Left ventricle myocardium inferior (tissue), 1 donor: Measurements from ENCODE around the gene C20orf96. TPM values are rescaled to one million over a fixed set of nuclear protein-coding genes. Genes with fewer than 3 reads are reported as not detected.
"Not testable (repeated sequence)": the region's sequence is repeated elsewhere in the genome, so short reads cannot be mapped to it uniquely, and the experiment has no call there.

Source experiments
- DNase-seq: peaks from one replicate; pipeline ENCODE4 v3.0.0-alpha.2; 2020
- H3K27ac ChIP-seq: fragments of 200-600 bp; replicated peaks from 2 replicates; pipeline ENCODE4 v1.8.0; 2021
- H3K27me3 ChIP-seq: fragments of 200-600 bp; 2 replicates; pipeline ENCODE4 v1.8.0; 2021; ENCODE audit warnings: low read depth
- H3K36me3 ChIP-seq: fragments of 200-600 bp; 2 replicates; pipeline ENCODE4 v1.8.0; 2021
- H3K4me1 ChIP-seq: fragments of 200-600 bp; 2 replicates; pipeline ENCODE4 v1.8.0; 2021
- H3K4me3 ChIP-seq: fragments of 200-600 bp; 2 replicates; pipeline ENCODE4 v1.8.0; 2021; ENCODE audit warnings: mild to moderate bottlenecking, moderate library complexity
- H3K9me3 ChIP-seq: fragments of 200-600 bp; replicated peaks from 2 replicates; pipeline ENCODE4 v1.8.0; 2021
- CTCF ChIP-seq: fragments of 200-600 bp; IDR thresholded peaks from 2 replicates; pipeline ENCODE4 v1.8.0; 2021; ENCODE audit warnings: antibody characterized with exemption, mild to moderate bottlenecking, borderline replicate concordance
- intact Hi-C: fragments of 100-400 bp; cut with micrococcal nuclease; formaldehyde crosslinking; loops from one replicate; pipeline ENCODE4 v1.11.0; 2022
- long read RNA-seq: library from polyadenylated mRNA; unstranded; transcript quantifications from one replicate; pipeline ENCODE4 v2.0.0, GENCODE V29; 2021
- total RNA-seq: library from RNA; stranded (reverse); fragmentation: NEBNext Ultra II Directional; extraction: Animal tissue kit (Norgen Biotek cat#: 25700); gene quantifications from one replicate; pipeline ENCODE4 v1.2.1, GENCODE V29; 2021
- donor health status: DM: no; HTN: yes; CAD: no; lungs with severe emphysema.

The C20orf96 gene
- 6.6 TPM for total RNA-seq
- long read RNA-seq, partial matches to known transcripts = 2 of 11 reads
- long read RNA-seq, other reads (novel, unspliced or antisense) = 7 of 11 reads

- peak; percentile 58 for TF ChIP-seq CTCF
- Histone ChIP-seq H3K27ac (peak within 1 kb of the TSS; percentile 84), H3K4me1 (peaks cover 21% of the 10 kb centered on the region), H3K4me3 (peak within 1 kb of the TSS; percentile 73), H3K9me3 (no peaks in the 10 kb centered on the region), H3K36me3 (no peaks in the 10 kb centered on the region), H3K27me3 (no peaks in the 10 kb centered on the region)
- DNase-seq = peak; percentile 93
- intact Hi-C loops = no loop called here
Measured at GRCh38 chr20:290084-290831, at the start of gene C20orf96. Gene C20orf96, minus strand, starts transcription at chr20:290750. Its CDS starts 140 bp downstream, at chr20:290610.

- H3K27me3 ChIP-seq, DNase-seq, H3K4me1 ChIP-seq, intact Hi-C loops, H3K27ac ChIP-seq, H3K36me3 ChIP-seq, H3K4me3 ChIP-seq, H3K9me3 ChIP-seq: not testable (repeated sequence)
Measured at GRCh38 chr20:336040-336439, 45.5 kb upstream of the C20orf96 start.

DNA sequence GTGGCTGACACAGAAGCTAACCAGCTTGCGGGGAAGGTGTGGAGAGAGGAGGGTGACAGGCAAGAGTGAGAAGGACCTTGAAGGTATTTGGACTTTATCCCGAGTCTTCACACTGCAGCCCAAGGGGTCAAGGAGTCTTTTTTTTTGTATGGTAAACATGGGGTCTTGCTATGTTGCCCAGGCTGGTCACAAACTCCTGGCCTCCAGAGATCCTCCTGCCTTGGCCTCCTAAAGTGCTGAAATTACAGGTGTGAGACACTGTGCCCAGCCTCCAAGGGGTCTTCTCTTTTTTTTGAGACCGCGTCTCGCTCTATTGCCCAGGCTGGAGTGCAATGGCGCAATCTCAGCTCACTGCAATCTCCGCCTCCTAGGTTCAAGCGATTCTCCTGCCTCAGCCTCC is 44.0 kb upstream of the C20orf96 start:
- intact Hi-C loops = no loop called here
- Histone ChIP-seq H3K4me1 (peaks cover 8% of the 10 kb centered on the region), H3K9me3 (no peaks in the 10 kb centered on the region), H3K27me3 (no peaks in the 10 kb centered on the region), H3K4me3 (no peak overlapping the region), H3K27ac (no peak overlapping the region), H3K36me3 (no peaks in the 10 kb centered on the region)
- TF ChIP-seq CTCF = no peak
- no peak for DNase-seq

DNA sequence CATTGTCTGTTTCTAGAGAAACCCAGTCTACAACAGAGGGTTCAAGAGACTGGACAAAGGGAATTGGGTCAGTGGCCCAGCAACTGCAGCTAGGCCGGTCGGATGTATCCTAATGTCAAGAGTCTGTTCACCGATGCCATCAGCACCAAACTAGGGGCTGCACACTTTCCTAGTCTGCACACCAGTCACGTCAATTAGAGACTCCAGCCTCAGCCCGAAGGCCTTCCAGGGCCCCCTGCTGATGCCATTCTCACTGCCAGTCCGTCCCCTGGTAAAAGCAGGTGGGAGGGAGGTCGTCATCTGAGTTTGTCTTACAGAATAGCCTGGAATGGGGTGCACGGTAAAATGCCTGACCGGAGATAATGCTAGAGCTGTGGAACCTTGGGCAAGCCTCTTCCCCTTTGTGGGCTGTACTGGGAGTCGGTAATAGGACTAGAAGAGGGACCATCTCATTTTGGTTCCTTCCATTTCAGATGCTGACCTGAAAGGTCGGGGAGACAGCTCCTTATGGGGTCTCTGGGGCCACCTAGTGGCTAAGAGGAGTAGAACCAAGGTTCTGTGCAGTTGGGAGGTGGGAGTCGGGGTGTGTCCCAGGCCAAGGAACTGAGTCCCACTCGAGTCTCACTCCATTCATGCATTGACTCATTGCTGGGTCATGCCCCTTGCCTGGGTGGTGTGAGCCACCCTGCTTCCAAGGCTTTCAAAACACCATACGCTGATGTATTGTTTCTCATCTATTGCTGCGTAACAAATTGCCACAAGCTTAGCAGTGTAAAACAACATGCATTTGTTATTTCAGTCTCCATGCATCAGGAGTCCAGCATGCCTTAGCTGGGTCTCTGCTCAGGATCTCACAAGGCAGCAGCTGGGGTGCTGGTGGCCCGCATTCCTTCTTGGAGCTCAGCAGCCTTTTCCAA is 39.9 kb upstream of the C20orf96 start:
- intact Hi-C loops = no loop called here
- no peaks in the 10 kb centered on the region for H3K9me3 ChIP-seq
- H3K27me3 ChIP-seq = no peaks in the 10 kb centered on the region
- no peak for DNase-seq
- H3K36me3 ChIP-seq = no peaks in the 10 kb centered on the region
- H3K4me3 ChIP-seq = no peak overlapping the region
- no peak overlapping the region for H3K27ac ChIP-seq
- TF ChIP-seq CTCF = peak; percentile 87
- H3K4me1 ChIP-seq = peaks cover 46% of the 10 kb centered on the region

DNA sequence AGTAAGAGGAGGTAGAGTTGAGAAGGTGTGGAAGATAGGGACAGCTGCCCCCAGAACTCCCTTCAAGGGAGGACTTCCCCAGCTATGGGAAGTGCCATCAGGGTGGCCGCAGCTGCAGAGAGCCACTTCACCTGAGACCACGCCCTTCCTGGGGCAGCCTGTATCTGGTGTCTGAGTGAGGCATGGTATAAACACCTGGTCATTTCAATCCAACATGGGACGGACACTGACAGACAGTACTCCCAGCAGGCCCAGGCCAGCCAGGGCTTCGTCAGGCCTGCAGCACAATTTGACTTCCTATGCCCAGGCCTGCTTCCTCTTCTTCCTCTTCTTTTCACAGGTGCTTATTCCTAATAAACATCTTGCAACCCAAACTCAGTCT is 39.3 kb upstream of the C20orf96 start:
- intact Hi-C loops = no loop called here
- H3K27me3 ChIP-seq = no peaks in the 10 kb centered on the region
- H3K4me3 ChIP-seq = no peak overlapping the region
- no peaks in the 10 kb centered on the region for H3K9me3 ChIP-seq
- no peak for TF ChIP-seq CTCF
- peaks cover 46% of the 10 kb centered on the region for H3K4me1 ChIP-seq
- H3K36me3 ChIP-seq = no peaks in the 10 kb centered on the region
- no peak overlapping the region for H3K27ac ChIP-seq
- no peak for DNase-seq
